ENCODE results near the gene SP140.

GRCh38 chr2:230362030-230362691, 136.6 kb downstream of the SP140 start:
- TF ChIP-seq EP300 (IDR thresholded peaks at IDR 0.05; ENCODE audit: borderline replicate concordance) (no peak), REST (IDR thresholded peaks at IDR 0.05; ENCODE audit: low read depth) (no peak), CEBPB (IDR thresholded peaks at IDR 0.05) (no peak), YY1 (IDR thresholded peaks at IDR 0.05; ENCODE audit: low read depth) (no peak), RAD21 (IDR thresholded peaks at IDR 0.05; ENCODE audit: low read depth) (no peak), TEAD4 (IDR thresholded peaks at IDR 0.05) (no peak), FOXM1 (IDR thresholded peaks at IDR 0.05; ENCODE audit: borderline replicate concordance, low read depth) (no peak), MAX (IDR thresholded peaks at IDR 0.05) (no peak)
